Measurements from ENCODE around the gene PODXL2.
"Not testable (repeated sequence)": the region's sequence is repeated elsewhere in the genome, so short reads cannot be mapped to it uniquely, and the experiment has no call there.

PODXL2 gene

GRCh38 chr3:127604546-127605165 is 24.3 kb upstream of the PODXL2 start:
- DNase-seq (ENCODE audit: low read depth in 2 of 2, low spot score in 1 of 2) = no peak

DNA sequence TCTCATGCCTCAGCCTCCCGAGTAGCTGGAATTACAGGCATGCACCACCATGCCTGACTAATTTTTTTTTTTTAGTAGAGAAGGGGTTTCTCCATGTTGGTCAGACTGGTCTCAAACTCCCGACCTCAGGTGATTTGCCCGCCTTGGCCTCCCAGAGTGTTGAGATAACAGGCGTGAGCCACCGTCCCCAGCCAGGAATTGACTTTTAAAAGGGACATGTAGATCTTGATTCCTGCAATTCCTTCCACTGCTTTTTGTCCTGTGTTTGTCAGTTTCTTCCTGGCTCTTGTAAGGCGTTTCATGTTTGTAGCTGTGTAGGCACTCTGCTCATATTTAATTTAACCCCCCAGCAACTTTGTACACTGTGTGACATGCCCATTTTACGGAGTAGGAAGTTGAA is 23.4 kb upstream of the PODXL2 start:
- DNase-seq (ENCODE audit: low read depth in 2 of 2, low spot score in 1 of 2) = not testable (repeated sequence)

- DNase-seq (ENCODE audit: low read depth in 2 of 2, low spot score in 1 of 2) = no peak
These were observed 22.7 kb upstream of the PODXL2 start for GRCh38 chr3:127606086-127606805.

DNA sequence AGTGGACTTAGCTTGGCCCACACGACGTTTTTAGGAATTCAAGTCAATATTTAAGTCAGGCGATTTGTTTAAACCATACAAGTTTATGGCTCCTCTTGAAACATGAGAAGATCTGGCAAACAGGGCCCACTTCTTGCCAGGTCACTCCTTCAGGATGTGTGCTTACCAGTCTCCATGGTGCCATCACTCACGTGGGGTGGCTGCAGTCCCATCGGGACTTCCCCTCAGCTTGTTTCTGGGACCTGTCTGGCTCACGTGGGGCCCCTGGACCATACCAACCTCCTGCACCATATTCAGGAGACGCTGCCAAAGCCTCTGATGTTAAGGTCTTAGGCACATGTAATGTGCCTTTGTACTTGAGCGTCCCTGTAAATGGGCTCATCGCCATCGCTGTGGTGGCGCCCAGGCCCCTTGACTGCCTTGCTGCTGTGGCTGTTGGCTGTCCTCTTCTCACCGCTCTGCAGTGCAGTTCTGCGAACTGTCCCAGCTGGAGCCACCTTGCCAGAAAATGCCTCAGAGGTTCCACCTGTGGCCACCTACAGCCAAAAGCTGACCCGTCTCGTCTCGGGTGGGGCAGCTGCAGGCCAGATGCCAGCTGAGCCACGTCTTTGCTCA is 21.9 kb upstream of the PODXL2 start:
- DNase-seq (ENCODE audit: low read depth in 2 of 2, low spot score in 1 of 2) = no peak

DNA sequence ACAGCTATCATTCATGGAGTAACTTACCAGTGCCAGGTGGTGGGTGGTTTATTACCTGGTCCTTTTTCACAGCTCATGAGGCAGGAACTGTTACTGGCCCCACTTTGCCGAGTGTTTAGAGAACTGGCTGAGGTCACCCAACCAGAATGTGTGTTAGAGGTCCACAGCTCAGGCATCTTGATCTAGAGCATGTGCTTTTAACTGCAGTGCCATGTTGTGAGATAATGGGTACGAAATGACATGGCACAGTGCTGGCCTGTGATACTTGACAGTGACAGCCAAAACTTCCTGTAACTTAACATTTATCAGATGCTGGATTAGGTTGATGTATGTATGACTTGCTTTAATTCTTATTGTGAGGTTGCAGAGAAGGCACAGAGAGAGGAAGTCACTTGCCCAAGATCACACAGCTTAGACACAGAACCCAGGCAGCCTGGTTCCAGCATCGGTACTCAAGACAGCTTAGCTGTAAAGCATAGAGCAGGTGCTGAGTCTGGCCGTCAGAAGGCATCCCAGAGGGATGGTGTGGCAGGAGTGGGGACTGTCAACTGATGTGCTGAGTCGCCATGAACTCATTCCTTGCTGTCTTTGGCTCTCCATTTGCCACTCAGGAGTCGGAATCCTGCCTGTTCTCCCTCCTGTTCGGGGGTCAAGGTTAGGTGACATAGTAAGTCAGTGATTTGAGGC is 21.2 kb upstream of the PODXL2 start:
- no peak for DNase-seq (ENCODE audit: low read depth in 2 of 2, low spot score in 1 of 2)

GRCh38 chr3:127608362-127608718 is 20.6 kb upstream of the PODXL2 start:
- DNase-seq (ENCODE audit: low read depth in 2 of 2, low spot score in 1 of 2) = no peak

DNA sequence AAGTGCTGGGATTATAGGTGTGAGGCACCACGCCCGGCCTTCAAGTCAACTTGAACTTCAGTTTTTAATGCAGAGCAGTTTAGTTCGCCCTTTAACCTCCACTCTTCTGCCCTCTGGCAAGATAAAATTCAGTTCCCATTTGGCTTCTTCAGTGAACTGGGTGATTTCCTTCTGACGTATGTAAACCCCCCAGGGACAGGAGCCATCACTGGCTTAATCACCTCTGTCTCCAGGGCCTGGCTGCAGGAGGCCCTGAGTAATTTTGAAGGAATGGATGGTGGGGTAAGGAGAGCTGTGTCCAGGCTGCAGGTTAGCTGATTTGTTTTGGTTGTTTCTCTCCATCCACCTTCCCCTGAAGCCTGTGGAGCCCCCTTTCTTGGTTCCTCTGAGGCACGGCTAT is 18.9 kb upstream of the PODXL2 start:
- DNase-seq (ENCODE audit: low read depth in 2 of 2, low spot score in 1 of 2) = no peak

DNA sequence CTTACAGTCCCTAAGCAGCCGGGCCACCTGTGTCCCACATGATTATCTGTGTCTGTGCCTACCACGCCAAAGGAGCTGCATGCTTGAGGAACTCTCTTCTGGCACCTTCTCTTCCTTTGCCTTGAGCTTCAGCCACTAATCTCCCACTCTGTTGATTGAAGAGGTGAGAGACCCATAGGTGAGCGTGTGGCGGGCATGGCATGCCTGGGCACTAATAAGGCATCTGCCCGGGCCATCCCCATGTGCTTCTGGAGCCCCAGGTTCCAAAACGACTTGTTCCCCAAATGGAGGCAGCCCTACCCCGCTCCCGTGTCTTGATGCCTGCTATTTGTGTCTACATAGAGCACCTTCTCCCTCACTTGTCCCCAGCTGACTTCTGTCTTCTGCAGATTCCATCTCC is 17.7 kb upstream of the PODXL2 start:
- DNase-seq (ENCODE audit: low read depth in 2 of 2, low spot score in 1 of 2) = no peak

- DNase-seq (ENCODE audit: low read depth in 2 of 2, low spot score in 1 of 2) = no peak
These were observed 16.0 kb upstream of the PODXL2 start for GRCh38 chr3:127612966-127613365.

- DNase-seq (ENCODE audit: low read depth in 2 of 2, low spot score in 1 of 2) = no peak
These were observed 15.6 kb upstream of the PODXL2 start for GRCh38 chr3:127613406-127613805.

DNA sequence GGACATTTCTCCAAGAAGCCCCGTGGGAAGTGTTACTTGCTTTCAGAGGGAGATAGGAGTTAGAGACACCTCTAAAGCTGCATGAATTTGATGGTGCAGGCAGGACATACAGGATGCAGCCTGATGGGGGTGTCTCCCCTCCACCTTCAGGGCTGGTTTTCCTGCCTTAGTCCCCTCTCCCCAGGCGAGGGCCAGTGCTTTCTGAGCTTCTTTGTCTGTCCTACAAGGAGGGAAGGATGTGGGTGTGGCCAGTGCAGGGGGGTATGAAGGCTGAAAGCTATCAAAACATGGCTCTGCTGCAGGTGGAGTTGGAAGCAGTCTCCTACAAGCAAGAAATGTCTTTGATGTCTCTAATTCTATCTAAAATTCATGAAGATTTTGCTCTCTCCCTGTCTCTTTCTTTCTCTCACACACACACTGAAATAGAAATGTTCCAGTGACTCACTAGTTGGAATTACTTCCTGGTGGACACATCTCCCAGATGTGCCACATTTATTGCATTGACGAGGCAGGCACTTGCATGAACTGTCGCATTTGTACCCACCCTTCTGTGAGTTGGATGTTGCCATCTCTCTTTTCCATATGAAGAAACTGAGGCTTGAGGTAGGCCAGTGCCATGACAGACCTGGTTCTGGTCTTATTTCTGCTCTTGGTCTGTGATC is 13.9 kb upstream of the PODXL2 start:
- DNase-seq (ENCODE audit: low read depth in 2 of 2, low spot score in 1 of 2) = no peak

- no peak for DNase-seq (ENCODE audit: low read depth in 2 of 2, low spot score in 1 of 2)
These were observed 13.2 kb upstream of the PODXL2 start for GRCh38 chr3:127615631-127616305.

DNA sequence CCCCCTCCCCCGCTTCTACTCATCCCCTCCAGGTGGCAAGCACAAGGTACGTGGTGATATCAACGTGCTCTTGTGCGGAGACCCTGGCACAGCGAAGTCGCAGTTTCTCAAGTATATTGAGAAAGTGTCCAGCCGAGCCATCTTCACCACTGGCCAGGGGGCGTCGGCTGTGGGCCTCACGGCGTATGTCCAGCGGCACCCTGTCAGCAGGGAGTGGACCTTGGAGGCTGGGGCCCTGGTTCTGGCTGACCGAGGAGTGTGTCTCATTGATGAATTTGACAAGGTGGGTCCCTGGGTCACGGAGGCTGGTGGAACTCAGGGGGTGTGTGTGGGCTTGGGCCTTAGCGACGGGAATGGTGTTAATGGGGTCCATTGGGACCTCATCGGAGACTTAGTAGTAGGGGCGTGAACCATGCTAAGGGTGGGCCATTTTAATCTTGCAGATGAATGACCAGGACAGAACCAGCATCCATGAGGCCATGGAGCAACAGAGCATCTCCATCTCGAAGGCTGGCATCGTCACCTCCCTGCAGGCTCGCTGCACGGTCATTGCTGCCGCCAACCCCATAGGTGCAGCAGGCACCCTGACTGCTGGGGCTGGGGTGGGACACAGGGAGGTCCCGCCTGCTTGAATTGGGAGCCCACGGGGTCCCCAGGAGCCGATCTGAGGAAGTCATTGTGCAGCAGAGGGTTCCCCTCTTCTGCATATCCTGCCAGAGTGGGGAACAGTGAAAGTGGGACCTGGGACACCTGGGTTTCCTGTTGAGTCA is 12.0 kb upstream of the PODXL2 start:
- no peak for DNase-seq (ENCODE audit: low read depth in 2 of 2, low spot score in 1 of 2)

- DNase-seq (ENCODE audit: low read depth in 2 of 2, low spot score in 1 of 2) = no peak
These were observed 10.1 kb upstream of the PODXL2 start for GRCh38 chr3:127618891-127619290.

- no peak for DNase-seq (ENCODE audit: low read depth in 2 of 2, low spot score in 1 of 2)
These were observed 8.2 kb upstream of the PODXL2 start for GRCh38 chr3:127620637-127621375.

- no peak for DNase-seq (ENCODE audit: low read depth in 2 of 2, low spot score in 1 of 2)
These were observed 7.0 kb upstream of the PODXL2 start for GRCh38 chr3:127622031-127622430.

GRCh38 chr3:127622772-127623576 is 6.0 kb upstream of the PODXL2 start:
- DNase-seq (ENCODE audit: low read depth in 2 of 2, low spot score in 1 of 2) = no peak

GRCh38 chr3:127624063-127624462 is 4.9 kb upstream of the PODXL2 start:
- no peak for DNase-seq (ENCODE audit: low read depth in 2 of 2, low spot score in 1 of 2)

GRCh38 chr3:127625821-127626220 is 3.2 kb upstream of the PODXL2 start:
- DNase-seq (ENCODE audit: low read depth in 2 of 2, low spot score in 1 of 2) = no peak
